Esophagus squamous epithelium (tissue), 4 donors: ENCODE data around the gene SIK3.

Source experiments
- POLR2A ChIP-seq, 4 donors: fragments of 450-650 bp; IDR thresholded peaks; one replicate each; pipeline ENCODE4 v1.6.1; 2017; ENCODE audit warnings: antibody characterized with exemption in 4 of 4, mild to moderate bottlenecking in 4 of 4, moderate library complexity in 3 of 4
- TF ChIP-seq, protein P1 (sequence below), 6 experiments: fragments of 450-650 bp in 4 of 6; fragments of 200-600 bp in 2 of 6; sonication (generic) in 2 of 6; IDR thresholded peaks; one replicate each; pipeline ENCODE4 v1.5.1; 2016 to 2019; ENCODE audit warnings: antibody characterized with exemption in 6 of 6, mild to moderate bottlenecking in 4 of 6, moderate library complexity in 4 of 6

DNA sequence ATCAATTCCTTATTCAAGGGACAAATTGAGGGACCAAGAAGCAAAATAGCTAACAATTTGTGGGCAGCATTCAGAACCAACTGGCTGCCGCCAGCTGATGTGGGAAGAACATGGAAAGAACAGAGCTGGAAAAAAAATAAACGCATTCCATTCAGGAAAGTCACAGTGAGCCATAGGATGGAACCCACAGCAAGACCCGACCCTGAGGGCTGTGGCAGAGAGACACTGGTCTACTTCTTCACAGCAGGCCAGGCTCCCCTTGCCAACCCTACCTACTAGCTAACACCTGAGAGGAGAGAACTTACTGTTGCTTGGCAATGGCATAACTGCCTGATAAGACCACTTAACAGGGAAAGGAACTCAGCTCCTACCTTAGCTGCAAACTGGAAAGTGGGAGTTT is 137.3 kb downstream of the SIK3 start:
- TF ChIP-seq, protein P1, sequence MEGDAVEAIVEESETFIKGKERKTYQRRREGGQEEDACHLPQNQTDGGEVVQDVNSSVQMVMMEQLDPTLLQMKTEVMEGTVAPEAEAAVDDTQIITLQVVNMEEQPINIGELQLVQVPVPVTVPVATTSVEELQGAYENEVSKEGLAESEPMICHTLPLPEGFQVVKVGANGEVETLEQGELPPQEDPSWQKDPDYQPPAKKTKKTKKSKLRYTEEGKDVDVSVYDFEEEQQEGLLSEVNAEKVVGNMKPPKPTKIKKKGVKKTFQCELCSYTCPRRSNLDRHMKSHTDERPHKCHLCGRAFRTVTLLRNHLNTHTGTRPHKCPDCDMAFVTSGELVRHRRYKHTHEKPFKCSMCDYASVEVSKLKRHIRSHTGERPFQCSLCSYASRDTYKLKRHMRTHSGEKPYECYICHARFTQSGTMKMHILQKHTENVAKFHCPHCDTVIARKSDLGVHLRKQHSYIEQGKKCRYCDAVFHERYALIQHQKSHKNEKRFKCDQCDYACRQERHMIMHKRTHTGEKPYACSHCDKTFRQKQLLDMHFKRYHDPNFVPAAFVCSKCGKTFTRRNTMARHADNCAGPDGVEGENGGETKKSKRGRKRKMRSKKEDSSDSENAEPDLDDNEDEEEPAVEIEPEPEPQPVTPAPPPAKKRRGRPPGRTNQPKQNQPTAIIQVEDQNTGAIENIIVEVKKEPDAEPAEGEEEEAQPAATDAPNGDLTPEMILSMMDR (IDR thresholded peaks at IDR 0.05): no peak
- no peak for TF ChIP-seq POLR2A (IDR thresholded peaks at IDR 0.05)
